GM21529 (cell line): ENCODE data around the gene RAB28.

Source experiments
- ATAC-seq: cut with Tn5 transposase; IDR thresholded peaks from one replicate; pipeline ENCODE4 v1.9.1; 2021; ENCODE audit not compliant: unreplicated experiment

Gene RAB28

DNA sequence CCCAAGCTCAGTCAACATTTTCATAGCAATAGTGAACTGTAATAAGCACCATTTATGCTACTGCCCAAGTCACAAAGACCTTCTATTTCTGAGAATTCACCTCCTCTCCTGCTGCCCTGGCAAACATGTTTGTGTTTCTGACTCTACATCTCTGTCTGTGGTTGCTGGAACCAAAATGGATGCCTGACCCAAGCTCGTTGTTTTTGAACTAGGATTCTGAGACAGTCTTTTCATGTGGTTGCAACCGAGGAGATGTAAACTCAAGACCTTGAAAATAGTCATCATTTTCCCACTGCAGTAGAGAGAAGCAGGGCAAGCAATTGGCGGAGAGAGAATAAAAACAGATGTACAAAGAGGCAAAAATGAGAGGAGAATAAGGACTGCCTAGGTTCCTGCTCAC is 160.2 kb downstream of the RAB28 start:
- no peak for ATAC-seq

DNA sequence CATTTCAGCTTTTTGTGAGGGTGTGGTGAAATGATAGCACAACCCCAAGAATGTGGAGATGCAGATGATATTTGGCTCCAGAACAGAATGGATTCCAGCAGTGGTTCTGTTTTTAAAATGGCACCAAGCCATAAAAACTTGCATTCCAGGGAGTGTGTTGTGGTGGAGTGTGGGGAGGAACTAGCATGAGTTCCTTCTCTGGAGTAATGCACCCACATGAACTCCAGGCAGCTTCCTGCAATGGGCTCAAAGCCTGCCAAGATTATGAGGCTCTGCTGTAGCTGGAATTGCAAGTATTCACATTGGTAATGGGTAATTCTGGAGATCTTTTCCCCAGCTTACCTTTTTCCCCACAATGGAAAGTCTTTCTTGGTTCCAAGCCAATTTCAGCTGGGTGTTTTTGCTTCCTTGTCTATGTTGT is 161.4 kb downstream of the RAB28 start:
- ATAC-seq = no peak
